Naive thymus-derived CD4-positive, alpha-beta T cell (primary cell): ENCODE results near the gene SHROOM2. TPM values are rescaled to one million over a fixed set of nuclear protein-coding genes. Genes with fewer than 3 reads are reported as not detected.
"Not testable (repeated sequence)": the region's sequence is repeated elsewhere in the genome, so short reads cannot be mapped to it uniquely, and the experiment has no call there.

ENCODE experiments used
- ATAC-seq: fragments of 150-1000 bp; cut with Tn5 transposase; 2 replicates; pipeline ENCODE4 v1.10.0; 2021; ENCODE audit warnings: mild to moderate bottlenecking, moderate library complexity
- CTCF ChIA-PET: fragments of 350-600 bp; sonication (Branson Sonifier 250); formaldehyde crosslinking; loops from one replicate; lab custom pipeline; 2021; ENCODE audit warnings: antibody characterized with exemption; lab: Charles Lee
- POLR2A ChIA-PET: fragments of 350-600 bp; sonication (Branson Sonifier 250); formaldehyde crosslinking; loops from one replicate; lab custom pipeline; 2021; ENCODE audit warnings: antibody characterized with exemption, inconsistent platforms; lab: Charles Lee
- DNase-seq, 9 donors: peaks; one replicate each; pipeline versions ENCODE4 v3.0.0 to v3.0.0-alpha.2; 2020 to 2022; ENCODE audit warnings: mixed read lengths in 1 of 9
- H3K27ac ChIP-seq: one replicate; pipeline ENCODE4 v1.7.0; 2013; ENCODE audit warnings: mild to moderate bottlenecking, low read depth, low read length, moderate library complexity
- H3K27me3 ChIP-seq, 2 donors: one replicate each; pipeline ENCODE4 v1.7.0; 2013; ENCODE audit warnings: low read length in 2 of 2, mild to moderate bottlenecking in 2 of 2, moderate library complexity in 2 of 2; ENCODE audit not compliant: control insufficient read depth in 2 of 2, insufficient read depth in 2 of 2
- H3K36me3 ChIP-seq, 3 experiments: 1 replicate in 2 of 3; 2 replicates in 1 of 3; pipeline ENCODE4 v1.7.0; 2013; ENCODE audit warnings: low read length in 3 of 3, mild to moderate bottlenecking in 3 of 3, moderate library complexity in 1 of 3; ENCODE audit not compliant: insufficient read depth in 3 of 3, control insufficient read depth in 2 of 3
- H3K4me1 ChIP-seq, 2 donors: one replicate each; pipeline ENCODE4 v1.7.0; 2013; ENCODE audit warnings: low read length in 2 of 2, mild to moderate bottlenecking in 2 of 2, moderate library complexity in 1 of 2; ENCODE audit not compliant: control insufficient read depth in 2 of 2, insufficient read depth in 2 of 2
- H3K4me3 ChIP-seq: 2 replicates; pipeline ENCODE4 v1.7.0; 2013; ENCODE audit warnings: mild to moderate bottlenecking, low read length
- H3K9me3 ChIP-seq, 3 experiments: 1 replicate in 2 of 3; 2 replicates in 1 of 3; pipeline ENCODE4 v1.7.0; 2013; ENCODE audit warnings: low read length in 3 of 3; ENCODE audit not compliant: control insufficient read depth in 2 of 3
- H3K27ac Mint-ChIP-seq, 9 donors: one replicate each; pipeline ENCODE4 v1.8.0; 2020 to 2022; ENCODE audit warnings: mixed read lengths in 9 of 9, mild to moderate bottlenecking in 8 of 9, moderate library complexity in 5 of 9, inconsistent platforms in 2 of 9
- H3K27me3 Mint-ChIP-seq, 5 donors: one replicate each; pipeline ENCODE4 v1.8.0; 2021 to 2022; ENCODE audit warnings: mixed read lengths in 5 of 5, mild to moderate bottlenecking in 1 of 5
- H3K36me3 Mint-ChIP-seq, 5 donors: one replicate each; pipeline ENCODE4 v1.8.0; 2020 to 2022; ENCODE audit warnings: mixed read lengths in 5 of 5, mild to moderate bottlenecking in 3 of 5, inconsistent platforms in 1 of 5
- H3K4me1 Mint-ChIP-seq, 7 donors: one replicate each; pipeline ENCODE4 v1.8.0; 2020 to 2022; ENCODE audit warnings: mixed read lengths in 7 of 7, mild to moderate bottlenecking in 3 of 7, inconsistent platforms in 1 of 7
- H3K4me3 Mint-ChIP-seq, 10 donors: one replicate each; pipeline ENCODE4 v1.8.0; 2020 to 2022; ENCODE audit warnings: mild to moderate bottlenecking in 10 of 10, mixed read lengths in 10 of 10, moderate library complexity in 6 of 10, inconsistent platforms in 2 of 10
- H3K9me3 Mint-ChIP-seq, 11 donors: one replicate each; pipeline ENCODE4 v1.8.0; 2020 to 2022; ENCODE audit warnings: mixed read lengths in 11 of 11, mild to moderate bottlenecking in 4 of 11, inconsistent platforms in 1 of 11, moderate library complexity in 1 of 11
- intact Hi-C, 2 donors: fragments of 100-400 bp; cut with micrococcal nuclease; formaldehyde crosslinking; loops; one replicate each; pipeline ENCODE4 v1.15.1; 2023
- polyA plus RNA-seq, 2 donors: library from polyadenylated mRNA; unstranded; fragments of 300-500 nt; fragmentation: Illumina TruSeq; gene quantifications; one replicate each; pipeline ENCODE4 v1.2.3, GENCODE V29; 2021
- total RNA-seq, 6 experiments: library from RNA in 5 of 6; stranded (reverse) in 5 of 6; gene quantifications; 1 replicate in 5 of 6; 2 replicates in 1 of 6; pipeline ENCODE4 v1.2.3 and lab custom pipeline; 2021 to 2026

SHROOM2 gene
- total and polyA plus RNA-seq, 7 experiments from 2014 or later: not detected

GRCh38 chrX:9765072-9765736 is 21.0 kb upstream of the SHROOM2 start:
- DNase-seq (no peak), ATAC-seq (no peak)
- H3K36me3 Mint-ChIP-seq: no peaks in the 10 kb centered on the region
- Histone ChIP-seq H3K9me3 (no peaks in the 10 kb centered on the region), H3K4me1 (no peaks in the 10 kb centered on the region), H3K27me3 (no peaks in the 10 kb centered on the region), H3K36me3 (no peaks in the 10 kb centered on the region), H3K27ac (no peak overlapping the region), H3K4me3 (no peak overlapping the region)
- H3K27me3 Mint-ChIP-seq: peaks cover 4 to 21% (median 12%) of the 10 kb centered on the region in 5 donors
- ChIA-PET CTCF (no interaction called here), POLR2A (no interaction called here)
- no peak overlapping the region for H3K4me3 Mint-ChIP-seq
- intact Hi-C loops: no loop called here
- no peak overlapping the region for H3K27ac Mint-ChIP-seq
- H3K4me1 Mint-ChIP-seq: peaks cover 0 to 4% (median 0%) of the 10 kb centered on the region in 7 donors
- peaks cover 0 to 3% (median 0%) of the 10 kb centered on the region in 11 donors for H3K9me3 Mint-ChIP-seq

GRCh38 chrX:9765737-9766097 is 20.5 kb upstream of the SHROOM2 start, which contains the start of gene GPR143:
GPR143 (minus strand) TSS chrX:9765847; CDS start chrX:9765817, 30 bp downstream.
- DNase-seq: no peak
- H3K9me3 ChIP-seq: no peaks in the 10 kb centered on the region
- Mint-ChIP-seq H3K27me3 (peaks cover 4 to 21% (median 7%) of the 10 kb centered on the region in 5 donors), H3K27ac (no peak within 1 kb of the TSS), H3K36me3 (no peaks in the 10 kb centered on the region), H3K4me3 (no peak within 1 kb of the TSS), H3K4me1 (peaks cover 0 to 4% (median 0%) of the 10 kb centered on the region in 7 donors), H3K9me3 (peaks cover 0 to 3% (median 0%) of the 10 kb centered on the region in 11 donors)
- no peaks in the 10 kb centered on the region for H3K27me3 ChIP-seq
- no peaks in the 10 kb centered on the region for H3K4me1 ChIP-seq
- H3K27ac ChIP-seq: no peak within 1 kb of the TSS
- POLR2A ChIA-PET: no interaction called here
- CTCF ChIA-PET: no interaction called here
- no peak within 1 kb of the TSS for H3K4me3 ChIP-seq
- intact Hi-C loops: no loop called here
- no peaks in the 10 kb centered on the region for H3K36me3 ChIP-seq
- ATAC-seq: no peak

GRCh38 chrX:9767375-9767774 is 18.9 kb upstream of the SHROOM2 start:
- H3K4me3 ChIP-seq: no peak overlapping the region
- no peaks in the 10 kb centered on the region for H3K9me3 ChIP-seq
- ChIA-PET POLR2A (no interaction called here), CTCF (no interaction called here)
- no peaks in the 10 kb centered on the region for H3K27me3 ChIP-seq
- DNase-seq (no peak), ATAC-seq (no peak)
- Mint-ChIP-seq H3K4me1 (peaks cover 0 to 4% (median 0%) of the 10 kb centered on the region in 7 donors), H3K9me3 (peaks cover 0 to 3% (median 0%) of the 10 kb centered on the region in 11 donors), H3K27me3 (peaks cover 2 to 21% (median 10%) of the 10 kb centered on the region in 5 donors), H3K36me3 (no peaks in the 10 kb centered on the region), H3K27ac (no peak overlapping the region), H3K4me3 (no peak overlapping the region)
- intact Hi-C loops: no loop called here
- H3K36me3 ChIP-seq: no peaks in the 10 kb centered on the region
- no peaks in the 10 kb centered on the region for H3K4me1 ChIP-seq
- no peak overlapping the region for H3K27ac ChIP-seq

GRCh38 chrX:9768321-9768839 is 17.8 kb upstream of the SHROOM2 start:
- H3K4me3 Mint-ChIP-seq, H3K4me1 Mint-ChIP-seq, H3K36me3 Mint-ChIP-seq, H3K9me3 Mint-ChIP-seq, H3K4me3 ChIP-seq, H3K27ac ChIP-seq, H3K36me3 ChIP-seq, ATAC-seq, H3K27ac Mint-ChIP-seq, H3K9me3 ChIP-seq, DNase-seq, POLR2A ChIA-PET, H3K4me1 ChIP-seq, H3K27me3 ChIP-seq, intact Hi-C loops: not testable (repeated sequence)
- H3K27me3 Mint-ChIP-seq: peaks cover 0 to 21% (median 6%) of the 10 kb centered on the region in 5 donors
- CTCF ChIA-PET: interaction anchor here (0.7 kb wide), 1 partner anchor 57 kb away, joined by 6 read pairs; no protein-coding TSS in a partner anchor

GRCh38 chrX:9770319-9770718 is 15.9 kb upstream of the SHROOM2 start:
- H3K27ac ChIP-seq: no peak overlapping the region
- H3K27me3 Mint-ChIP-seq: peaks cover 0 to 21% (median 4%) of the 10 kb centered on the region in 5 donors
- ATAC-seq: no peak

GRCh38 chrX:9772943-9773342 is 13.3 kb upstream of the SHROOM2 start:
- no peaks in the 10 kb centered on the region for H3K4me1 ChIP-seq
- H3K27me3 ChIP-seq: no peaks in the 10 kb centered on the region
- intact Hi-C loops: no loop called here
- H3K4me3 ChIP-seq: no peak overlapping the region
- ChIA-PET POLR2A (interaction anchor here (0.6 to 0.7 kb wide), 2 partner anchors 10 to 1855 kb away, joined by 3 read pairs; no protein-coding TSS in a partner anchor), CTCF (no interaction called here)
- peaks cover 0 to 2% (median 0%) of the 10 kb centered on the region in 11 donors for H3K9me3 Mint-ChIP-seq
- H3K27ac ChIP-seq: no peak overlapping the region
- no peak overlapping the region for H3K4me3 Mint-ChIP-seq
- DNase-seq: no peak
- H3K9me3 ChIP-seq: no peaks in the 10 kb centered on the region
- H3K27me3 Mint-ChIP-seq: peaks cover 0 to 14% (median 6%) of the 10 kb centered on the region in 5 donors
- ATAC-seq: no peak
- H3K36me3 Mint-ChIP-seq: no peaks in the 10 kb centered on the region
- H3K4me1 Mint-ChIP-seq: peaks cover 0 to 1% (median 0%) of the 10 kb centered on the region in 7 donors
- no peak overlapping the region for H3K27ac Mint-ChIP-seq
- no peaks in the 10 kb centered on the region for H3K36me3 ChIP-seq

More at GRCh38 chrX:9770319-9770718, 15.9 kb upstream of the SHROOM2 start:
- Histone ChIP-seq H3K4me3 (no peak overlapping the region), H3K9me3 (no peaks in the 10 kb centered on the region), H3K27me3 (no peaks in the 10 kb centered on the region), H3K36me3 (no peaks in the 10 kb centered on the region), H3K4me1 (no peaks in the 10 kb centered on the region)
- POLR2A ChIA-PET: no interaction called here
- no peak for DNase-seq
- intact Hi-C loops: no loop called here
- CTCF ChIA-PET: no interaction called here
- no peaks in the 10 kb centered on the region for H3K36me3 Mint-ChIP-seq
- no peak overlapping the region for H3K27ac Mint-ChIP-seq
- peaks cover 0 to 4% (median 0%) of the 10 kb centered on the region in 7 donors for H3K4me1 Mint-ChIP-seq
- no peak overlapping the region for H3K4me3 Mint-ChIP-seq
- H3K9me3 Mint-ChIP-seq: peaks cover 0 to 2% (median 0%) of the 10 kb centered on the region in 11 donors
